Eye (tissue), 1 donor: Measurements from ENCODE around the gene PANK4.
"Not testable (repeated sequence)": the region's sequence is repeated elsewhere in the genome, so short reads cannot be mapped to it uniquely, and the experiment has no call there.

Source experiments
- DNase-seq: peaks from one replicate; pipeline ENCODE4 v3.0.0-alpha.2; 2015

The PANK4 gene

DNA sequence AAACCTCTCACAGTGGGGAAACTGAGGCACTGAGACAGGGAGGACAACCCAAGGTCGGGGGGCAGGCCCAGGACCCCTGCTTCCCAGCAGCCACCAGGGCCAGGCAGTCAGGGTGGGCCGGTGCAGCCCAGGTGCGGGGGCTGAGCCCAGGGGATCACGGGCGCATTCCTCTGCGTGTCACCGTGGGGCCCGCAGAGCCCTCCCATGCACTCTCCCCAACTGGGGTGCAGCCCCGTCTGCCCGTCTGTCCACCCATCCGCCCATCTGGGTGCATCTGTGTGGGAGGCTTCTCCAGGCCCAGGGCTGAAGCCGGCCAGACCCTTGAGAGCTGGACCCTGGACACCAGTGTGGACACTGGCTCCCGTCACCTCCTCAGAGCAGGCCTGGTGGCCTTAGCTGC lies 53.2 kb downstream of the PANK4 start:
- DNase-seq: no peak

DNA sequence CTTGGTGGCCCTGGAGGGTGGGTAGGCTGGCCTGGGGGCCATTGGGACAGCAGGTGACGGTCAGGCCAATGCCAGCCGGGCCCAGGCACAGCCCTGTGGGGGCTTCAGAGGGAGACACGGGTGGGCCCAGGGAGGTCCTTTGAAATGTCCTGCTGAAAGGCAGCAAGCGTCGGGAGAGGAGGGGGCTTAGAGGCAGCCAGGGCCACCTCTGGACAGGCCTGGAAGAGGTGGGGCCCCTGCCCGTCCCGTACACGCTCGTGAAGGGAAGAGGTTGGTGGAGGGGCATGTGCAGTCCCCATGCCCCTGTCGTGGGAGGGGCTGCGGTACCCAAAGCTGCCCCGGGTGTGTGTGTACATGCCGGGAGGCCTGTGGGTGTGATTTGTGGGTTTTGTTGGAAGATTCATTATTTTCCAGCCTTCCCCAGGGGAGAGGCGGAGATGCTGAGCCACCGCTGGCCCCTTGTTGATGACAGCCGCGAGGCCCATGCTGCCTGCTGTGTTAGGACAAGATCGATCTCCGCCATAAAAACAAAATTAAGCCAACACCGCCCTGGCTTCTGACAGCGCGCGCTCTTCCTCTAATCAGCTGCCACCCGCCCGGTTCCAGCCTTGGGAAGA lies 53.7 kb downstream of the PANK4 start:
- DNase-seq: no peak

DNA sequence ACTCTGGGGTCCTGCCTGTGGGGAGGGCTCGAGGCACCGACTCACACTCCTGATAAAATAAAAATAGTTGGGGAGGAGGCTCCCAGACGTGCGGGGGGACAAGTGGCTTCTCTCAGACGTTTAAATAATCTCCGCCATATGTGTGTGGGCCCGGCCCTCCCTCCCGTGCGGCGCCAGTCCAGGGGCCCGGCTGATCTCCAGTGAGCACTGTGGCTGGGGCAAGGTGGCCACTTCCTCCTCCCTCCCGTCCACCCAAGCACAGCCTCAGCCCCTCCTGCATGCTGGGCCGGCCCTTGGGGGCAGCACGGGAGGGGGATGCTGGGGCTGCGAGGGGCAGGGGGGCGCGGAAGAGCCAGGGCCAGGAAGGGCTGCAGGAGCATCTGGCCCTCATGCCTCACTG lies 54.3 kb downstream of the PANK4 start:
- no peak for DNase-seq

DNA sequence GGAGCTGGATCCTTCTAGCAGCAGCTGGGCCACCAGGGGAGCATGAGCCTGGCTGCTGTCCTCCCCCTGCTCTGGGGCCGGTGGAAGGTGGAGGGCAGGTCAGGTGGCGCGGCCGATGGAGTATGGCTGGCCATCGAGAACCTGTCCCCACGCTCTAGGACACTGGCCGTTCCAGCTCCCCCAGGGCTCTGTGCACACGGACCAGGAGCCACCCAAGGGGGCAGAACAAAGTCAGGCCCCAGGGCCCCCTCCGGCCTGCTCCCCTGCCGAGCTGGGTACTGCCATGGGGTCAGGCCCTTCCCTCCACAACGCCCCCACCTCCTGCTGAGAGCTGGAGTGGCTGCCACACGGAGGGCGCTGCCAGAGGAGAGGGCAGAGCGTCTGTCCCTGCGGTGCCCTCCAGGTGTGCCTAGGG lies 54.8 kb downstream of the PANK4 start:
- no peak for DNase-seq

GRCh38 chr1:2471159-2471471 lies 55.3 kb downstream of the PANK4 start:
- no peak for DNase-seq

DNA sequence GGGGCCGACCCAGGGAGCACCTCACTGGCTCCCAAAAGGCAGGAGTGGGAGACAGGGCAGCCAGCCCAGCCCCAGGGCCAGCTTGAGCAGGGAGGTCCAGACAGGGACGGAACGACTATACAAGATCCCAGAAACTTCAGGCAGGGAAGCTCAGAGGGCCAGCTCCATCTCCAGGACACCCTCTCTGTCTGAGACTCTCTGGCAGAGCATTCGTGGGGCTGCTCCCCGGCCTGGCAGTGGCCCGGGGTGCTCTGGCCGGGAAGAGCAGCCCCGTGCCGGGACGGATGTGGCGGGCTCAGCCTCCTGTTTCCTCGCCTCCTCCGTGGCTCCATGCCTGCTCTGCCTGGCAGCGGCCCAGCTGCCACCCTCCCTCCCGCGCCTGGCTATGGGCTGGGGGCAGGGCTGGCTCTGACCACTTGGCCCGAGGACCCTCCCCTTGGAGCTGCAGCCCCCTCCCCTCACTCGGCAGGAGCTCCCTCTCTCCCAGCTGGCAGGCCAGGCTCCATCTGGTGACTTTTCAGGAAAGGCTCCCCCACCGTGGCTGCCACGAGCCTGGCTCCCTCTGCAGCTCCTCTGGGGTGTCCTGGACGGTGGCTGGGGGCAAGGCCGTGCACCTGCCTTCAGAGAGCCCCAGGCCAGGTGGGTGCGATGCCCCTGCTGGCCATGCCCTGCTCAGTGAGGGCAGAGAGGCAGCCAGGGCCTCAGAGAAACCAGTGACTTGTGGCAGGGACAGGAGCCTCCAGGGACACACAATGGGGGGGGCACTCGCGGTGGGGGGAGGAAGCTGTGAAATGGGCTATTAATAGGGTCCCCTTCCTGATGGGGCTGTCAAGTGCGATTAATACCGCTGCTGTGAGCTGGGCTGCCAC lies 55.9 kb downstream of the PANK4 start:
- peak; percentile 81 for DNase-seq

- DNase-seq: peak; percentile 45
Measured at GRCh38 chr1:2469103-2469940, 57.1 kb downstream of the PANK4 start.

DNA sequence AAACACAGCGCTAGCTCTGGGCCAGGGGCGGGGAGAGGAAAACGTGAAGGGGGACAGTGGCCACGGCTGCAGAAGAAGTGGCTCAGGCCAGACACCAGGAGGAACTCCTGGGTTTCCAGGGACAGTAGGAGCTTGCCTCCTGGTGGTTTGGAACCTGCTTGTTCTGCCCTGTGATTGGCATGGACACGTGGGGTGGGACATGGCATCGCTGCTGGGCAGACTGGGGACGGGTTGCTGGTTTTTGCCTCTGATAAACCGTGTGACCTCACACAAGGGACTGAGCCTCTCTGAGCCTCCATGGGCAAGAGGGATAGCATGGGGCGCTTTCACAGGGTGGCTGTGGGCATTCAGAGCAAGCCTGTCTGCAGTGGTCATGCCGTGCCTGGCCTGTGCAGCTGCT lies 57.9 kb downstream of the PANK4 start:
- DNase-seq: peak; percentile 8

- DNase-seq: peak; percentile 87
Measured at GRCh38 chr1:2468041-2468472, 58.3 kb downstream of the PANK4 start.

GRCh38 chr1:2466958-2467554 lies 59.3 kb downstream of the PANK4 start:
- peak; percentile 84 for DNase-seq

- DNase-seq: no peak
Measured at GRCh38 chr1:2466270-2466665, 60.1 kb downstream of the PANK4 start.

- DNase-seq: peak; percentile 19
Measured at GRCh38 chr1:2465371-2466269, 60.8 kb downstream of the PANK4 start.

GRCh38 chr1:2463396-2463795 lies 63.0 kb downstream of the PANK4 start:
- DNase-seq: peak; percentile 87

- peak; percentile 64 for DNase-seq
Measured at GRCh38 chr1:2462819-2463218, 63.6 kb downstream of the PANK4 start.

- no peak for DNase-seq
Measured at GRCh38 chr1:2460996-2461751, 65.2 kb downstream of the PANK4 start.

GRCh38 chr1:2460203-2460602 lies 66.2 kb downstream of the PANK4 start:
- peak; percentile 17 for DNase-seq

GRCh38 chr1:2459757-2460156 lies 66.6 kb downstream of the PANK4 start:
- no peak for DNase-seq

GRCh38 chr1:2459102-2459753 lies 67.2 kb downstream of the PANK4 start:
- DNase-seq: not testable (repeated sequence)

- DNase-seq: no peak
Measured at GRCh38 chr1:2458687-2459086, 67.7 kb downstream of the PANK4 start.
